Heart left ventricle (tissue), 13 donors: Measurements from ENCODE around the gene NIPAL4.

Experiments used
- POLR2A ChIP-seq, 2 donors: fragments of 450-650 bp; IDR thresholded peaks; one replicate each; pipeline ENCODE4 v1.6.1; 2017; ENCODE audit warnings: antibody characterized with exemption in 2 of 2, mild to moderate bottlenecking in 2 of 2, moderate library complexity in 2 of 2
- TF ChIP-seq, protein P1 (sequence below), 12 donors: fragments of 200-600 bp; sonication (generic) in 4 of 12; IDR thresholded peaks; one replicate each; pipeline versions ENCODE4 v1.5.0 to v1.8.0; 2018 to 2022; ENCODE audit warnings: antibody characterized with exemption in 12 of 12, mild to moderate bottlenecking in 5 of 12
- donor health status: ischemic (EF 13 %, LVEDD 7.1; RV severe dilation, severe dysfunction).
- donor health status: DM: no; HTN: yes; CAD: no.
- donor health status: DM: no; HTN: no; CAD: no.
- donor health status: ischemic (EF 25% LVEDD 6.9; RV normal size, moderate dysfunction).
- donor health status: ischemic (EF 25% LVEDD 5.7; RV mildly dilated, moderate dysfunction).
- donor health status: ischemic (EF 35%, LVEDD 5.7; RV mildly dilated, moderate dysfunction).
- donor health status: nonischemic (EF 11% LVEDD 7.7; RV severe dilation, severe dysfunction).
- donor health status: DM: yes; HTN: yes; CAD: no.
- donor health status: PGD.
- donor health status: ischemic (EF 29% LVEDD 5.4; RV normal size, mild dysfunction).
- donor health status: nonischemic (EF 23%, LVEDD 6.1; RV moderate dilation, normal function).

DNA sequence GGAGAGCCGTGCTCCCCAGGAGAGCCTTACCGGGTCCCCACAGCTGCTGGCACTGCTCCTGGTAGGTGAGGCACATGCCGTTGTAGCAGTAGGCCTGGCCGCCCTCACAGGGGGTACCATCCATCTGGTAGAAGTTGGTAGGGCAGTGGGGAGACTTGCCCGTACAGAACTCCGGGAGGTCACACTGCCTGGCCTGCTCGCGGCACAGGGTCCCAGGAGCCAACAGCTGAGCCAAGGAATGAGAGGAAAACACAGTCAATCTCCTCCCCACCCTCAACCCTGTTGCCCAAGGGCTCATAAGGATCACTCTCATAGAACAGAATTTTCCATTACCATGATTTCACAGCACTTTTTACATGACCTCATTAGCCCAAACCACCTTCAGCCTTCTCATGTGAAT lies 36.9 kb downstream of the NIPAL4 start:
- TF ChIP-seq POLR2A (IDR thresholded peaks at IDR 0.05) = no peak
- TF ChIP-seq, protein P1, sequence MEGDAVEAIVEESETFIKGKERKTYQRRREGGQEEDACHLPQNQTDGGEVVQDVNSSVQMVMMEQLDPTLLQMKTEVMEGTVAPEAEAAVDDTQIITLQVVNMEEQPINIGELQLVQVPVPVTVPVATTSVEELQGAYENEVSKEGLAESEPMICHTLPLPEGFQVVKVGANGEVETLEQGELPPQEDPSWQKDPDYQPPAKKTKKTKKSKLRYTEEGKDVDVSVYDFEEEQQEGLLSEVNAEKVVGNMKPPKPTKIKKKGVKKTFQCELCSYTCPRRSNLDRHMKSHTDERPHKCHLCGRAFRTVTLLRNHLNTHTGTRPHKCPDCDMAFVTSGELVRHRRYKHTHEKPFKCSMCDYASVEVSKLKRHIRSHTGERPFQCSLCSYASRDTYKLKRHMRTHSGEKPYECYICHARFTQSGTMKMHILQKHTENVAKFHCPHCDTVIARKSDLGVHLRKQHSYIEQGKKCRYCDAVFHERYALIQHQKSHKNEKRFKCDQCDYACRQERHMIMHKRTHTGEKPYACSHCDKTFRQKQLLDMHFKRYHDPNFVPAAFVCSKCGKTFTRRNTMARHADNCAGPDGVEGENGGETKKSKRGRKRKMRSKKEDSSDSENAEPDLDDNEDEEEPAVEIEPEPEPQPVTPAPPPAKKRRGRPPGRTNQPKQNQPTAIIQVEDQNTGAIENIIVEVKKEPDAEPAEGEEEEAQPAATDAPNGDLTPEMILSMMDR (IDR thresholded peaks at IDR 0.05) = no peak
